GM12874 (cell line): Measurements from ENCODE around the gene NSD1.

Experiments used
- CTCF ChIP-seq: IDR thresholded peaks from 2 replicates; pipeline ENCODE4 v1.5.1; 2011; ENCODE audit warnings: low read depth, mild to moderate bottlenecking, control low read depth, low read length, moderate library complexity; ENCODE audit not compliant: insufficient read depth

NSD1 gene

GRCh38 chr5:177231479-177232250 lies 98.1 kb downstream of the NSD1 start:
- no peak for TF ChIP-seq CTCF

- TF ChIP-seq CTCF, result no peak
These were observed 98.8 kb downstream of the NSD1 start for GRCh38 chr5:177232358-177232757.

GRCh38 chr5:177232761-177233160 lies 99.2 kb downstream of the NSD1 start:
- no peak for TF ChIP-seq CTCF

GRCh38 chr5:177233206-177233605 lies 99.6 kb downstream of the NSD1 start:
- TF ChIP-seq CTCF, result no peak

GRCh38 chr5:177233802-177234201 lies 100.2 kb downstream of the NSD1 start:
- no peak for TF ChIP-seq CTCF

- TF ChIP-seq CTCF, result no peak
These were observed 101.3 kb downstream of the NSD1 start for GRCh38 chr5:177234841-177235240.

- no peak for TF ChIP-seq CTCF
These were observed 108.2 kb downstream of the NSD1 start for GRCh38 chr5:177241768-177242167.
